ENCODE measurements around the gene ABCD1.
A peak's percentile ranks its signal among the peaks of the same experiment; 100 is the strongest.
"Not testable (repeated sequence)": the region's sequence is repeated elsewhere in the genome, so short reads cannot be mapped to it uniquely, and the experiment has no call there.

Gene ABCD1

DNA sequence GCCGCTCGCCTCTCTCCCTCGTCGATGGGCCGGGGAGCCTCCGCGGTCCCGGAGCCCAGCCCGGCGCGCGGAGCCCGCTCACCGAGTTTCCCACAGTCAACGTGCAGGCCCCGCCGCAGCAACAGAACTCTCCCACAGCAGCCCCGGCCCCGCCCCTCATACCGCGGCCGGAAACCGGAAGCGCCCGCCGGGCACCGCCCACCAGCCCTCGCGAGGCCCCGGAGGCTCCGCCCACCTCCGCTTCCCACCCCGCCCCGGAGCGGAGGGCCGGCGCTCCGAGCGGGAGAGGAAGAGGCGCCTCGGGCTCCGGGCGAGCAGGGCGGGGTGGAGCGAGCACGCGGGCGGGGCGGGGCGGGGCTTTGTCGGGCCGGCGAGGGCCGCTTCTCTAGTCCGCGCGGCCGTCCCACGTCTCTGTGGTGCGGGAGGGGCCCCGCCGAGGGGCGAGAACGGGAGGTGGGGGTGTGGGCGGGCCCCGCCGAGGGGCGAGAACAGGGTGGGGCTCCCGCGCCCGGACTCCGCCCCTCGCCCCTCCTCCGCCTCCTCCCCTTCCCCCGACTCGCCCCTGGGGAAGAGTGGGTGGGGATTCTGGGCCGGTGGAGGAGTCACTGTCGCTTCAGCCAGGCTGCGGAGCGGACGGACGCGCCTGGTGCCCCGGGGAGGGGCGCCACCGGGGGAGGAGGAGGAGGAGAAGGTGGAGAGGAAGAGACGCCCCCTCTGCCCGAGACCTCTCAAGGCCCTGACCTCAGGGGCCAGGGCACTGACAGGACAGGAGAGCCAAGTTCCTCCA, at the start of gene ABCD1, which contains the start of gene BCAP31:
TSS of gene ABCD1 (plus strand) at position 605 of the 787 bp plus-strand sequence. CDS start 411 bp downstream, outside the sequence.
TSS of gene BCAP31 (minus strand) at position 136 of the 787 bp plus-strand sequence. CDS start 1,143 bp downstream, outside the sequence.
- DNase-seq (ENCODE audit: low read depth in 3 of 3): peak; percentile 70 to 84 (median 78)

DNA sequence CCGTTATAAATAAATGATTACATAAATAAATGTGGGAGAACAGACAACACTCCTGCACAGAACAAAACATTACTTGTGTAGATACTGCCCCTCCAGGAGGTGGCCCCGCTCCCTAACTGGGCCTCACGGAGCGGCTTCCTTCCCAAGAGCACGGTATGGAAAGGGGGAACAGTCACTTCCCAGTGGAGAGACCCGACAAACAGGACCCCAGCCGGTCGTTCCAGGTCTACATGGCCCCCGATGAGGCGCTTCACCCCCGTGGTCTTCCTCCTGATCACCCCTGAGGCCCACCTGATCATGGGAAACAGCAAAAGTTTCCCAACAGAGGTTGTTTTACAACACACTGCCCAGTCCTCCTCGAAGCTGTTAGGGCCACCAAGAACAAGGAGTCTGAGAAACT, 43.5 kb upstream of the ABCD1 start:
- no peak for DNase-seq (ENCODE audit: low read depth in 3 of 3)

DNA sequence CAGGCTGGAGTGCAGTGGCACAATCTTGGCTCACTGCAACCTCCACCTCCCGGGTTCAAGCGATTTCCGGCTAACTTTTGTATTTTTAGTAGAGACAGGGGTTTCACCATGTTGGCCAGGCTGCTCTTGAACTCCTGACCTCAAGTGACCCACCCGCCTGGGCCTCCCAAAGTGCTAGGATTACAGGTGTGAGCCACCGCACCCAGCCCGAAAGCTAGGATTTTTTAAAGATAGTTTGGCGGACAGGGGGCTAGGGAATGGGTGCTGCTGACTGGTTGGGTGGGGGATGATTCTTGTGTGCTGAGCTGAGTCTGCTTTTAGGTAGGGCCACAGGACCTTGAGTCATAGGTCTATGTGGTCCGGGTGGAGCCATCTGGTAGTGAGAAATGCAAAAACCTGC, 41.2 kb upstream of the ABCD1 start:
- not testable (repeated sequence) for DNase-seq (ENCODE audit: low read depth in 3 of 3)

DNA sequence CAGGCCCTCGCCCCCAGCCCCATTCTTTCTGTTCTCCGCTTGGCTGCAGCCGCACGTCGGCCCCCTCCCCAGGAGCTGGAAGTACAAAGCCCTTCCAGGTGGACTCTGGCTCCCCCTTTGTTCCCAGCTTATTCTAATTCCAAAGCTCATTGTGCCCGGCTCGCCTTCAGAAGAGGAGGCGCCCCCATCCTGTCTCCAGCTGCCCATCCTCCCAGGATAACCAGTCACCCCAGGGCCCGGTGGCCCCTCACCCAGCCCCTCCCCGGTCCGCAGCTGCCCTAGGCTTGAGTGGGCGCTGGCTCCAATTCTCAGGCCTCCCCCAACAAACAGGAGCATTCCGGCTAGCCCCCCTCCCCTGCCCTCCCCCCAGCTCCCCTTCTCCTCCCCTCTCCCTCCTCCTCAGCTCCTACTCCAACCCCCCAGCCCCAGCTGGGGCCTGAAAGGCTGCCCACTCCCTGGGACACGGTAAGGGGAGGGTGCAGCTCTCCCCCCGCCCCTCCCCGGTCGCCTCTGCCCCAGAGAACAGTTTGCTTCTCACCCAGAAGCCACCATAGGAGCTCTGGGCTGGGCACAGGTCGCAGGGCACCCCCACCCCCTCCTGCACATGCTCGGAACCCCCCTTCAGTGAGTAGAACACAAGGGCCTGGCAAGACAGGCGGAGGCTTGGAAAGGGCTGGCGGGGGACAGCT, 40.0 kb upstream of the ABCD1 start:
- no peak for DNase-seq (ENCODE audit: low read depth in 3 of 3)

DNA sequence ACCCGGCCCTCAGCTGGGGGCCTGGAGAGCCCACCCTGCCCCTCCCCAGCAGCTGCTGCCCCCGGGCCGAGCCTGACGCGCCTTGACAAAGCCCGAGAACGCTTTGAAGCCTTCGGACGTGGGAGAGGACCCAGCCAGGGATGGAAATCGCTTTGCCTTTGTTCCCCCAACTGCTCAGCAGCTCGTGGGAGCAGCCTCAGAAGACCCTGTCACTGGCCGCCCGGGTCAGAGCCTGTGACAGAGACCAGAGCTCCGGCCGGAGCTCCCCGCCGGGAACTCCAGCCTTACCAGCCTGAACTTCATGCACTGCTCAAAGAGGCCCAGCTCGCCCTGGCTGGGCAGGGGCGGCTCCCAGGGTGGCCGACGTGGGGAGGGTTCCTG, 39.5 kb upstream of the ABCD1 start:
- DNase-seq (ENCODE audit: low read depth in 3 of 3): no peak

DNA sequence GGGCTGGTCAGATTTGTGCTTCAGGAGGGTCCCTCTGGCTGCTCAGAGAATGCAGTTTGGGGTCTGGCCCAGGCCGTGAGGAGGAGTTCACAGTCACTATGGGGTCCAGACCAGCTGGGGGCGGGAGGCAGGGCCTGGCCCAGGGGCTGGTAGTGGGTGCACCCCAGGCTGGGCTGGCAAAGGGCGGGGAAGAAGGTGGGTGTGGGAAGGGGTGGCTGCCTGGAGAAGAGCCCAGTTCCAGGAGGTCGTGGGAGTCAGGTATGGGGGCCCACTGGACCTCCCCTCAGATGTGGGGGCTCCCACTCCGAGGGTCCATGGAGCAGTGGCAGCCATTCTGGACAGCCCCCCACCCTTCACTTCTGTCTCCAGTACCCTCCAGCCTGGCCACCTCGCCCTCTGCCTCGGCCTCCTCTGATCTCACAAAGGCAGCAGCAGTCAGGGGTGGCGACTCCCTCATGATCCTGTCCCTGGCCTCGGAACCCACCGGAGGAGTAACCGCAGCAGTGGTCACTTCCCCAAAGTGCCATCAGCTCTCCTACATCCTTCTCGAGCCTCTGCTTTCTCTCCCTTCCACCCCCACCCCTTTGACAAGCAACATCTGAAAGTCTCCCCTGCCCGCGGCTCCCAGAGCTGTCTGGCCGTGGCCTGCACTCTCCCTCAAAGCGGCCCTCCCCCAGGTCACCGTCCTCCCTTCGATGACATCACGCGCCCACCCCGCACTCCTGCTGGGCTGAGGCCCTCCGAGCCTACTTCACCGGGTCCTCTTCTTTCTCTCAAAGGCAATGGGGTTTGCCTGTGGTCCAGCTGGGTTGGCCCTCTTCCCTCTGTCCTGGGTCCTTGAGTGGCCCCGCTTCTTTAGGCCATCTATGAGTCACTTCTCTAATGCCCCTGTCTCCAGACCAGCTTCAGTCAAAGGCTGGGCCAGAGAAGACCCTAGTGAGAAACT, 38.6 kb upstream of the ABCD1 start:
- DNase-seq (ENCODE audit: low read depth in 3 of 3): no peak

DNA sequence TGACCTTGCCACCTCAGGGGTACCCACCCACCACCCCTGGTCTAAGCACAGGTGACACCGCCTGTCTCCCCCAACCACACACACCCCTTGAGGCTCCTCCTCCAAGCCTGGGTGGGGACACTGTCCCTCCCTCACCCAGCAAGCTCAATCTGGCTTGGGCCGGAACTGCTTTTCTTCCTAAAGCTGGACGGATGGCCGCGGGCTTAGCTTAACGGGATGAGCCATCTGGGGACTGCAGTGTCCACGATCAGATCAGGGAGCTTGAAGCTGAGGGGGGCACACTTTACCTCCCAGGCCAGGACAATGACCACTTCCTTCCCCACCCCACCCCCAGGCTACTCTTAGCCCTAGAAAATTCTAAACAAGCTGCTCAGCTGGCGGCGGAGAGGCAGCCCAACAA, 37.9 kb upstream of the ABCD1 start:
- no peak for DNase-seq (ENCODE audit: low read depth in 3 of 3)

DNA sequence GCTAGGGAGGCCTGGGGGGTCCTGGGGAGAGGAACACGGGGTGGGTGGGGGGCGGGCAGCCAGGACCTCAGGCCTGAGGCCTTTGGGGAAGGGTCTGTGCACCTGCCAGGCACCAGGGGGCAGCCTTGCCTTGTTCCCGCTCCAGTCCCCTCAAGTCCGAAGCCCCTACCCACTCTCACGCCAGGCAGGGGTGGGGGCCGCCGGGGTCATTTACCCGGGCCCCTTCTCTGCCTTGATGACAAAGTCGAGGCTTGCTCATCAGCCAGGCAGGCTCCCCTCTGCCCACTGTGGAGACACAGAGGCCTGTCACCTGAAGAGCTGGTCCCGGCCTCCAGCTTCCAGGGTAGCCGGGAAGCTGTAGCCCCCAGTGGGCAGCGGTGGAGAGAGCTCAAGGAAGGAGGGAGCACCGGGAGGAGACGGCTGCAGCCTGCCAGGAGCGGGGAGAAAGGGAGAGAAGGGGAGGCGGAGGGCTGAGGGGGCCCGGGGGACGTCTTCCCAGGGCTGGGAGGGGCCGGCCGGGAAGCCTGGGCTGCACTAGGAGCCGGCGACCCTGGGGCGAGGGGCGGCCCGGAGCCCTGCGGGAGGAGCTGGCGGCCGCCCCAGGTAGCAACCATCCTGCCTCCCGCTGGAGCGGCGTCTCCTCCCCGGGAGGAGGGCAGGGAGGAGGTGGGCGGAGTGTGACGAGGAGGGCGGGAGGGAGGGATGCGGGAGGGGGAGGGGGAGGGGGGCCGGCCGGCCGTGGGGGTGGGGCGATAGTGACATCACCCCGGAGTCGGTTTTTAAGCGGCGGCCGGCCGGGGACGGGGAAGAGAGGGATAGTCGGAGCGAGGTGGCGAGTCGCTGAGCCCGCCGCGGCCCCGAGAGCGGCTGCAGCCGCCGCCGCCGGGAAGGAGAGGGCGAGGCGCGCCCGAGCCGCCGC, 37.3 kb upstream of the ABCD1 start, which contains the start of gene SLC6A8:
TSS of gene SLC6A8 (plus strand) at position 806 of the 919 bp plus-strand sequence. CDS start 649 bp downstream, outside the sequence.
- no peak for DNase-seq (ENCODE audit: low read depth in 3 of 3)

DNA sequence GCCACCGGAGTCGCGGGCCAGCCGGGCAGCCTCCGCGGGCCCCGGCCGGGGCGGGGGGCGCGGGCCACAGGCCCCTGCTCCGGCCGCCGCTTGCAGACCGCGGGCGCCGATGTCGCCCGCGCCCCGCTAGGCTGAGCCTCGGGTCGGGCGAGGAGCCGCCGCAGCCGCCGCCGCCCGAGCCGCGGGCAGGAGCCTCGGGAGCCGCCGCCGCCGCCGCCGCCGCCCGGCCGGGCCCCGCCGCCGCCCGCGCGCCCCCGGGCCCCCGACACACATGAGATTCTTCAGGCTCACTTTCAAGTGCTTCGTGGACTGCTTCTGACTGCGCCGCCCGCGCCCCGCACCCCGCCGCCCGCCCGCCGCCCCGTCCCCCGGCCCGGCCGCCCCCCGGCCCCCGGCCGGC, 36.6 kb upstream of the ABCD1 start:
- DNase-seq (ENCODE audit: low read depth in 3 of 3): no peak

DNA sequence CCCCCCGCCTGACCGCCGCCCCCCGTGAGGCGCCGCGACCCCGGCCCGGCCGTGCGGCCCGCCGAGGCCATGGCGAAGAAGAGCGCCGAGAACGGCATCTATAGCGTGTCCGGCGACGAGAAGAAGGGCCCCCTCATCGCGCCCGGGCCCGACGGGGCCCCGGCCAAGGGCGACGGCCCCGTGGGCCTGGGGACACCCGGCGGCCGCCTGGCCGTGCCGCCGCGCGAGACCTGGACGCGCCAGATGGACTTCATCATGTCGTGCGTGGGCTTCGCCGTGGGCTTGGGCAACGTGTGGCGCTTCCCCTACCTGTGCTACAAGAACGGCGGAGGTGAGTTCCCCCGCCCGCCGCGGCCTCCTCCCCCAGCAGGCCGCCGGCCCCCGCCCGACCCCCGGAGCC, 36.1 kb upstream of the ABCD1 start:
- DNase-seq (ENCODE audit: low read depth in 3 of 3): no peak

DNA sequence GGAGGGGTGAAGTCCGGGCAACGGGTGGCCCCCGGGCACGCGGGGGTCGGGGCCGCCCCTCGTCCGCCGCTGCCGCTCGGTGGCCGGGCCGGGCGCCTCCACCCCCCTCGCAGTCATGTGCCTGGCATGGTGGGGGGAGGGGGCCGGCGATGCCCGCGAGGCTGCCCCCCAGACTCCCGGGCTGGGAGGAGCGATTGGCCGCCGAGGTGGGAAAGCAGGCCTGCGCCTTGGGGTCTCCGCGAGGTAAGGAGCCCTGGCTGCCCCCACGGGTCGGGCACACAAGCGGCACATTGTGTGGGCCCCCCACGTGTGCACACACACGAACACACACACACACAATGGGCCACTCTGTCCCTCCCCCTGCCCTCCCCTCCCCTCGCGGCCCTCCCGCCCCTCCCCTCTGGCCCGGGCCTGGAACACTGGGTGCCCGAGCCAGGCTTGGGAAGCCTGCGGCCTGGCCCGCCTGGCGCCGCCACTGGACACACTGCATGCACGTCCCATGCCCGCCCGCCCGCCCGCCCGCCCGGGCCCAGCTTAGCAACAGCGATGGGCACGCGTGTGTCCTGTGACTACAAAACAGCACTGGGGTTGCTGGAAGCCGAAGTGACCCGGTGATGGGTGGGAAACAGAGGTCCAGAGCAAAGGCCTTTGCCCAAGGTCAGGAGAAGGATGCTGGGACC, 35.6 kb upstream of the ABCD1 start:
- DNase-seq (ENCODE audit: low read depth in 3 of 3): no peak

DNA sequence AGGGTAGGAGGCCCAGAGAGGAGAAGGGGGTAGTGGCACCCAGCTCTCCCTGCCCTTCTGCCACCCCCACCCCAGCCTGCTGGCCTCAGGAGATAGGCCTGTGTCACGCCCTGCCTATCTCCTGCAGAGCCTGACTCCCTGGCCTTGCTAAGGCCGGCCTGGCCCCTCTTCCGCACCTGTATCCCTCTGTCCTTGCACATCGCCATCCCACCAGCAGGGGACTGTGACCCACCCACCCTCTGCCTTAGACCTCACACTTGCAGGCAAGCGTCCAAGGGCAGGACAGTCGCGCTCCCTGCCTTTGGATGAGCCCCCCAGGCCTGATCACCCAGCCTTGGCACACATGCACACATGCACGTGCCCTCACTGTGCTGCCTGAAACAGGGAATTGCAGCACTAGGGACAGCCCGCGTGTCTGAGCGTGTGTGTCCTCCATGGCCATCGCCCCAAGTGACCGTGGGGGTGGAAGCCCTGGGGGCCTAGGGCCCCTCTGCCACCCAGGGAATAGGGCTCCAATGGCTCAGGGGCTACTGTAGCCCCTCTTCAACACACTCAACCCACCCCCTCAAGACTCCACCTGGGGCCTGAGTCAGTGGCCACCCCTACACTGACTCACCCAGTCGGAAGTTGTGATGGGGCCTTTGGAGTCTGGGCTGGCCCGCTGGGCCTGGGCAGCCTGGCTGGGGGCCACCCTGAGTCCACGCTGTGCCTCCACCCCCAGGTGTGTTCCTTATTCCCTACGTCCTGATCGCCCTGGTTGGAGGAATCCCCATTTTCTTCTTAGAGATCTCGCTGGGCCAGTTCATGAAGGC, 34.8 kb upstream of the ABCD1 start:
- DNase-seq (ENCODE audit: low read depth in 3 of 3): no peak

DNA sequence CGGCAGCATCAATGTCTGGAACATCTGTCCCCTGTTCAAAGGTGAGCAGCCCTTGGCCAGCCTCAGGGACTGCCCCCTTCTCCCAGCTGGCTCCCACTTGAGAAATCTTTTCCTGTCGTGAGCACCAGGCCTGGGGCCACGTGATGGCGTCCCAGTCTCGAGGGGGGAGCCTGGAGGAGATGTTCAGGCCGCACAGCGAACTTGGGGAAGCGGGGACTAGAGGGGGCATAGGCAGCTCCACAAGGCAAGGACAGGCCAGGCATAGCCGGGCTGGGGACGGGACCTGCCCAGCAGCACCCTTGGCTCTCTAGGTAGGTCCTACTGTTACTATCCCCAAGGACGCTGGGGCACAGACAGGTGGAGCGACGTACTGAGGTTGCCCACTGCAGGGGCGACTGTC, 34.2 kb upstream of the ABCD1 start:
- no peak for DNase-seq (ENCODE audit: low read depth in 3 of 3)

DNA sequence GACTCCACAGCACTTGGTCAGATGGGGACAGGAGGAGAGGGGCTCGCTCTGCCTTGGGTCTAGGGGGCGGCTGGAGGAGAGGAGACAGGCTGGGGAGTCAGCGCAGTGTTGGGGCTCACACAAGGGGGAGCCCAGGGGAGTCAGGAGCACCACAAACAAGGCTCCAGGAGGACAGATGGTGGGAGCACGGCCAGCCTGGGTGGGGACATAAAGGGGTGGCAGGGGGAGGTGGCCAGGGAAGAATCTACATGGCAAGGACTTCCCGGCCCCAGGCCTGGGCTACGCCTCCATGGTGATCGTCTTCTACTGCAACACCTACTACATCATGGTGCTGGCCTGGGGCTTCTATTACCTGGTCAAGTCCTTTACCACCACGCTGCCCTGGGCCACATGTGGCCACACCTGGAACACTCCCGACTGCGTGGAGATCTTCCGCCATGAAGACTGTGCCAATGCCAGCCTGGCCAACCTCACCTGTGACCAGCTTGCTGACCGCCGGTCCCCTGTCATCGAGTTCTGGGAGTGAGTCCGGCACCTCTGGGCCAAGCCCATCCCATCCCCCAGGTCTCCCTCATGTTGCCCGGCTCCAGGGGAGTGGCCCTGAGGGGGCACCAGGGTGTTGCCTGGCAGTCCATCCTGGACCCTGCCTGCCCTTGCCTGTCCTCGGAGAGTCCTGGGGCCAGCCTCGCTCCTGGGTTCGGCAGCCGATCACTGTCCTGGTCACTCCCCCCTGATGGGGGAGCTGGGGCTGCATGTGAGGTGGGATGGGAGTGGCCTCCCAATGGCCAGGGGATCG, 33.4 kb upstream of the ABCD1 start:
- not testable (repeated sequence) for DNase-seq (ENCODE audit: low read depth in 3 of 3)

DNA sequence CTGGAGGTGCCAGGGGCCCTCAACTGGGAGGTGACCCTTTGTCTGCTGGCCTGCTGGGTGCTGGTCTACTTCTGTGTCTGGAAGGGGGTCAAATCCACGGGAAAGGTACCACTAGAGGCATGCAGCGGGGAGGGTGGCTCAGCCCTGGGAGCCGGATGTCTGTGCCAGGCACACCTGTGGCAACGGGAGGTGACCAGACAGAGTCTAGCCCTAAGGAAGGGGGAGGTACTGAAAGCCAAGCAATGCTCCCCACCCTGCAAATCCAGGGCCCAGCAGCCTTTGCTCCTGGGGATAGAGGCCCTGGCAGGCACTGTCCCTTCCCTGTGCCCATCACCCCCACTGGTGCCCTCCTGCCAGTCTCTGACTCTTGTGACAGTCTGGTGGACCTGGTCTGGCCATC, 32.7 kb upstream of the ABCD1 start:
- no peak for DNase-seq (ENCODE audit: low read depth in 3 of 3)

DNA sequence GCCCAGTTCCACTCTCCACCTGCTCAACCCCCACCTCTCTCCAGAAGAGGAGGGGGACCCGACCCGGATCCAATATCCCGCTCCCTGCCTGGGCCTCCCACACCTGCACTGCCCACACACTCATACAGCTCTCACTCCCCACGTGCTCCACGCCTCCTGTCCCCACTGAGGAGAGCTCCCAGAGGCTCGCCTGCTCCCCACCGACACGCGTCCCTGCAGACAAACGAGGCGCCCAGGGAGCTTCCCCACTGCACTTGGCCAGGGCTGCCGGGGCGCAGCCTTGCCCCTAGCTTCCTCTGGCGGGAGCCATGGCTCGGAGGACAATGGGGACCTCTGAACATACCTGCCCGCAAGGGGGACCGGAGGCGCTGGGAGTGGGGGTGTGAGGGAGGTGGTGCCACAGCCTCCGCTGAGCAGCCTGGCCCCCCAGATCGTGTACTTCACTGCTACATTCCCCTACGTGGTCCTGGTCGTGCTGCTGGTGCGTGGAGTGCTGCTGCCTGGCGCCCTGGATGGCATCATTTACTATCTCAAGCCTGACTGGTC, 32.0 kb upstream of the ABCD1 start:
- no peak for DNase-seq (ENCODE audit: low read depth in 3 of 3)

DNA sequence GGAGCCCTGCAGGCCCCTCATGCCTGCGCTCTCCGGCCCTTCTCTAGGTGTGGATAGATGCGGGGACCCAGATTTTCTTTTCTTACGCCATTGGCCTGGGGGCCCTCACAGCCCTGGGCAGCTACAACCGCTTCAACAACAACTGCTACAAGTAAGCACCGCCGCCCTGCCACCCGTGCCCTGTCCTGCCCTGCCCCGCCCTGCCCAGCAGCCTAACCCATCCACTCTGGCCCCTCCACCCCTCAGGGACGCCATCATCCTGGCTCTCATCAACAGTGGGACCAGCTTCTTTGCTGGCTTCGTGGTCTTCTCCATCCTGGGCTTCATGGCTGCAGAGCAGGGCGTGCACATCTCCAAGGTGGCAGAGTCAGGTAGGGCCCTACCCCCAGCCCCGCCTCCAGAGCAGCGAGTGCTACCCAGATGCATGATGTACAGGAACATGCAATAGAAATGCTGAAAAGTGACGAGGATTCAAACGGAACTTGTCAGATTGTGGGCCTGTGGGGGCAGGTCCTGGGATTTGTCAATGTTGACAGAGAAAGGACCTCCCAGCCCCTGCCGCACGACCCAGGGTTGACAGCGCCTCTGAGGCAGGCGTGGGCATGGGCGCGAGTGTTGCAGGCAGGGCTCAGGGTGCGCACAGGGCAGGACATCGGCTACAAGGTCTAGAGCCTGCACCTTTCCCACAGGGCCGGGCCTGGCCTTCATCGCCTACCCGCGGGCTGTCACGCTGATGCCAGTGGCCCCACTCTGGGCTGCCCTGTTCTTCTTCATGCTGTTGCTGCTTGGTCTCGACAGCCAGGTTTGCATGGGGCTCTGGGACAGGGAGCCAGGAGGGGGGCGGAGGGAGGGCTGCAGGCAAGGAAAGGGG, 31.2 kb upstream of the ABCD1 start:
- no peak for DNase-seq (ENCODE audit: low read depth in 3 of 3)

Measured in stimulated activated CD4-positive, alpha-beta T cell treated with anti-CD3 and anti-CD28 coated beads, TNF-alpha, amount 100 ng/mL, for 48 hours (primary cell).